ENCODE results near the gene ZNF684.

The ZNF684 gene

GRCh38 chr1:40594187-40594531, 62.7 kb downstream of the ZNF684 start:
- no peak overlapping the region for H3K27ac Mint-ChIP-seq
- H3K4me3 Mint-ChIP-seq = no peak overlapping the region
- no peaks in the 10 kb centered on the region for H3K36me3 Mint-ChIP-seq (ENCODE audit: low read depth)
- H3K9me3 Mint-ChIP-seq = no peaks in the 10 kb centered on the region
- peaks cover 7% of the 10 kb centered on the region for H3K4me1 Mint-ChIP-seq (ENCODE audit: low read depth)
- peaks cover 7% of the 10 kb centered on the region for H3K27me3 Mint-ChIP-seq (ENCODE audit: low read depth)

- Mint-ChIP-seq H3K4me3 (no peak overlapping the region), H3K27ac (no peak overlapping the region), H3K9me3 (no peaks in the 10 kb centered on the region), H3K27me3 (ENCODE audit: low read depth) (peaks cover 11% of the 10 kb centered on the region), H3K4me1 (ENCODE audit: low read depth) (peaks cover 7% of the 10 kb centered on the region), H3K36me3 (ENCODE audit: low read depth) (no peaks in the 10 kb centered on the region)
Measured at GRCh38 chr1:40595623-40596022, 64.2 kb downstream of the ZNF684 start.
